Measurements from ENCODE around the gene GMDS. TPM values are rescaled to one million over a fixed set of nuclear protein-coding genes. Genes with fewer than 3 reads are reported as not detected.

The GMDS gene
- total RNA-seq, 2 donors from 2014 or later: 25.4 to 29.5 TPM

- Histone ChIP-seq H3K36me3 (ENCODE audit: control insufficient read depth, insufficient read depth, low read length) (no peaks in the 10 kb centered on the region), H3K4me3 (ENCODE audit: low read length) (no peak overlapping the region), H3K9ac (ENCODE audit: extremely low read depth, low read length, poor library complexity, severe bottlenecking) (no peak overlapping the region), H3K27me3 (ENCODE audit: control insufficient read depth, insufficient read depth, low read length, poor library complexity, severe bottlenecking) (no peaks in the 10 kb centered on the region), H3K9me3 (ENCODE audit: control insufficient read depth, low read length) (no peaks in the 10 kb centered on the region), H3K27ac (ENCODE audit: low read depth, low read length) (no peak overlapping the region), H3K4me1 (ENCODE audit: control insufficient read depth, insufficient read depth, low read length) (peaks cover 13% of the 10 kb centered on the region)
- no peak overlapping the region for H3K4me3 Mint-ChIP-seq
- no peak overlapping the region for H3K27ac Mint-ChIP-seq
- no peak for TF ChIP-seq CTCF (conservative IDR thresholded peaks at IDR 0.05)
- no peaks in the 10 kb centered on the region for H3K36me3 Mint-ChIP-seq (ENCODE audit: low read depth)
- 76 to 79% methylated on average over 3 to 8 of the region's 8 CpGs for WGBS, 2 experiments (ENCODE audit: insufficient coverage in 1 of 2, insufficient read length in 1 of 2)
- peak; percentile 74 for DNase-seq
- peaks cover 44% of the 10 kb centered on the region for H3K4me1 Mint-ChIP-seq
- H3K27me3 Mint-ChIP-seq (ENCODE audit: insufficient read depth): no peaks in the 10 kb centered on the region
- H3K9me3 Mint-ChIP-seq: no peaks in the 10 kb centered on the region
Observed at GRCh38 chr6:1871724-1872315, 373.6 kb downstream of the GMDS start.

DNA sequence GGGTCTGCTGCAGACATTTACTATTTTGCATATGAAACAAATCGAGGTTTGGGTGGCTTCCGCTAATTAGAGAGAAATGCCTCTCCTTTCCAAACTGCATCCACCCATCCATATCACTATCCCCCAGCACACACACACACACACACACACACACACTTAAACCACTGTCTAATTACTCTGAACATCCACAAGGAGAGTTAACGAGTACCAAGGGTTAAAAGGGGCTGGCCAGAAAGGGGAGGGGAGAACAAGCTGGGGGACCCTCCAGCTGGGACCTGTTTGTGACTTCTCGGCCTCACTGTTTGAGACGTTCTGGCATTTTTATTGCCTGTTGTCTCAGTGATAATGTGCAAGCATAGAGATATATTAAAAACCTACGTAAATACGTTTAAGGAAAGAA lies 374.5 kb downstream of the GMDS start:
- no peak overlapping the region for H3K9ac ChIP-seq (ENCODE audit: extremely low read depth, low read length, poor library complexity, severe bottlenecking)
- no peak overlapping the region for H3K4me3 Mint-ChIP-seq
- H3K27ac ChIP-seq (ENCODE audit: low read depth, low read length): no peak overlapping the region
- H3K36me3 Mint-ChIP-seq (ENCODE audit: low read depth): no peaks in the 10 kb centered on the region
- TF ChIP-seq CTCF (conservative IDR thresholded peaks at IDR 0.05): no peak
- no peaks in the 10 kb centered on the region for H3K9me3 Mint-ChIP-seq
- H3K4me3 ChIP-seq (ENCODE audit: low read length): no peak overlapping the region
- H3K4me1 ChIP-seq (ENCODE audit: control insufficient read depth, insufficient read depth, low read length): peaks cover 13% of the 10 kb centered on the region
- no peaks in the 10 kb centered on the region for H3K27me3 Mint-ChIP-seq (ENCODE audit: insufficient read depth)
- H3K27me3 ChIP-seq (ENCODE audit: control insufficient read depth, insufficient read depth, low read length, poor library complexity, severe bottlenecking): no peaks in the 10 kb centered on the region
- peak; percentile 67 for DNase-seq
- peaks cover 47% of the 10 kb centered on the region for H3K4me1 Mint-ChIP-seq
- H3K36me3 ChIP-seq (ENCODE audit: control insufficient read depth, insufficient read depth, low read length): no peaks in the 10 kb centered on the region
- H3K27ac Mint-ChIP-seq: no peak overlapping the region
- no peaks in the 10 kb centered on the region for H3K9me3 ChIP-seq (ENCODE audit: control insufficient read depth, low read length)
- WGBS, 2 experiments (ENCODE audit: insufficient coverage in 1 of 2, insufficient read length in 1 of 2): 66 to 73% methylated on average over 3 to 7 of the region's 7 CpGs

- Histone ChIP-seq H3K4me1 (ENCODE audit: control insufficient read depth, insufficient read depth, low read length) (peaks cover 18% of the 10 kb centered on the region), H3K9me3 (ENCODE audit: control insufficient read depth, low read length) (no peaks in the 10 kb centered on the region), H3K27ac (ENCODE audit: low read depth, low read length) (no peak overlapping the region), H3K27me3 (ENCODE audit: control insufficient read depth, insufficient read depth, low read length, poor library complexity, severe bottlenecking) (no peaks in the 10 kb centered on the region), H3K4me3 (ENCODE audit: low read length) (no peak overlapping the region), H3K9ac (ENCODE audit: extremely low read depth, low read length, poor library complexity, severe bottlenecking) (no peak overlapping the region), H3K36me3 (ENCODE audit: control insufficient read depth, insufficient read depth, low read length) (no peaks in the 10 kb centered on the region)
- H3K4me1 Mint-ChIP-seq: peaks cover 53% of the 10 kb centered on the region
- H3K9me3 Mint-ChIP-seq: no peaks in the 10 kb centered on the region
- no peak overlapping the region for H3K4me3 Mint-ChIP-seq
- WGBS, 2 experiments (ENCODE audit: insufficient coverage in 1 of 2, insufficient read length in 1 of 2): 88% methylated on average over 5 of the region's 5 CpGs; no CpG with 5 or more reads in 1 of the 2 experiments
- no peak for TF ChIP-seq CTCF (conservative IDR thresholded peaks at IDR 0.05)
- H3K36me3 Mint-ChIP-seq (ENCODE audit: low read depth): no peaks in the 10 kb centered on the region
- H3K27ac Mint-ChIP-seq: no peak overlapping the region
- no peaks in the 10 kb centered on the region for H3K27me3 Mint-ChIP-seq (ENCODE audit: insufficient read depth)
- no peak for DNase-seq
Observed at GRCh38 chr6:1870251-1870650, 375.2 kb downstream of the GMDS start.

Measured in endodermal cell (in vitro differentiated cells).